Inferior parietal cortex (tissue), 1 donor: Measurements from ENCODE around the gene ENTREP3.

Experiments used
- DNase-seq: peaks from one replicate; pipeline ENCODE4 v3.0.0-alpha.2; 2016; ENCODE audit errors: extremely low spot score

ENTREP3 gene

DNA sequence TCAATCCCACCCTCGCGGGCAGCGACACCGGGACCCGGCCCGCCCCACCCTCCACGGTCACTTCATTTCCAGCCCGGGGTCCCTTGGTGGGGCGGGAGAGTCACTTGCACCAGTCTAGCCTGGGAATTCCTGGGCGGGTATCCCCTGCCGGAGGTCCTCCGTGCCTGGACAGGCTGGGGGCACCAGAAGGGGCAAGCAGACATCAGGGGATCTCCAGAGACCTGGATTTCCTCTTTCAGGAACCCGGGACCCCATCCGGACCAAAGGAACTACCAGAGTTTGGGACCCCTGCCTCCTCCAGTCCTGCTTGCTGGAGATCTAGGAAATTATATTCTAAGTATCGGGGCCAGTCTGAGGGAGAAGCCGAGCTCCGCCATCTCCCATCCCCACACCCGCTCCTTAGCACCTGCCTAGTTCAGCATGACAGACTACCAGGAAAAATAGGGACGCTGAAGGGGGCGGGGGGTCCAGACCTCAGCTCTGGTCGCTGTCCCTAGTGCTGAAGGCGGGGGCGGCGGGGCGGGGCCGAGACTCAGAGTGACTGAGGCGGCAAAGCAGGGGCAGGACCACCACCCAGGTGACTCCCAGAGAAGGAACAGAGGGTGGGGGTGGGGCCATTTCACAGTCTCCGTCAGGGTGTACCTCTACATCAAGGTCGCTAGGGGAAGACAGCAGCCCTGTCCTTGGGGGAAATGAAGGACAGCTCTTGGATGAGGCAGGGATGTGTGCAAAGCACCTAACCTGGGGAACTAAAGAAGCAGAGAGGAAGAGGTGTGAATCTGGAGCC, 22.8 kb upstream of the ENTREP3 start:
- DNase-seq = no peak

DNA sequence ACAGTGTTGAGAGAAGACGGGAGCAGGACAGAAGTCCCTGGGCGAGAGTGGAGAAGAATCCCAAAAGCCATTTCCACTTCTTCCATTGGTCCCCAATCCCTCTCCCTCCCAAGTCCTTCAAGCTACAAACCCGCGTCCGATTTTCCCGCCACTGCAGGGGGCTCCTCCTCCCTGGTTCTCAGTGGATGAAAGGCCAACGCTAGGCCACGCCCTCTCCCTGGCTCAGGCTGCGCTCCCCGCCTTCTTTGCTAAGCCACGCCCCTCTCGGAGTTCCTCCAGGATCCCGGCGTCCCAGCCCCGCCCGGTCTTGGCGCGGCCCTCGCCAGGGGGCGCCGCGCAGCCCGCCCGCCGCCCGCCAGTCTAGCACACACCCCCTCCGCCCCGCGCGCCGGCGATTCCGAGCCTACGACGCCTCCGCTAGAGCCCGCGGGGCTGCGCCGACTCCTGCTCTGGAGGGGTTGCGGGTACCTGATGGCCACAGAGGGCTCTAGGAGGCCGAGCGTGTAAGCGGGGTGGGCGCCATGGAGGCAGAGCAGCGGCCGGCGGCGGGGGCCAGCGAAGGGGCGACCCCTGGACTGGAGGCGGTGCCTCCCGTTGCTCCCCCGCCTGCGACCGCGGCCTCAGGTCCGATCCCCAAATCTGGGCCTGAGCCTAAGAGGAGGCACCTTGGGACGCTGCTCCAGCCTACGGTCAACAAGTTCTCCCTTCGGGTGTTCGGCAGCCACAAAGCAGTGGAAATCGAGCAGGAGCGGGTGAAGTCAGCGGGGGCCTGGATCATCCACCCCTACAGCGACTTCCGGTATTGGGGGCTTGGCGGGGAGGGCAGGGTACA, 22.0 kb upstream of the ENTREP3 start, which contains the start of gene HCN3:
HCN3 (plus strand) TSS at position 394 of the 832 bp plus-strand sequence; CDS start at position 522, 128 bp downstream.
- DNase-seq = peak; percentile 97

DNA sequence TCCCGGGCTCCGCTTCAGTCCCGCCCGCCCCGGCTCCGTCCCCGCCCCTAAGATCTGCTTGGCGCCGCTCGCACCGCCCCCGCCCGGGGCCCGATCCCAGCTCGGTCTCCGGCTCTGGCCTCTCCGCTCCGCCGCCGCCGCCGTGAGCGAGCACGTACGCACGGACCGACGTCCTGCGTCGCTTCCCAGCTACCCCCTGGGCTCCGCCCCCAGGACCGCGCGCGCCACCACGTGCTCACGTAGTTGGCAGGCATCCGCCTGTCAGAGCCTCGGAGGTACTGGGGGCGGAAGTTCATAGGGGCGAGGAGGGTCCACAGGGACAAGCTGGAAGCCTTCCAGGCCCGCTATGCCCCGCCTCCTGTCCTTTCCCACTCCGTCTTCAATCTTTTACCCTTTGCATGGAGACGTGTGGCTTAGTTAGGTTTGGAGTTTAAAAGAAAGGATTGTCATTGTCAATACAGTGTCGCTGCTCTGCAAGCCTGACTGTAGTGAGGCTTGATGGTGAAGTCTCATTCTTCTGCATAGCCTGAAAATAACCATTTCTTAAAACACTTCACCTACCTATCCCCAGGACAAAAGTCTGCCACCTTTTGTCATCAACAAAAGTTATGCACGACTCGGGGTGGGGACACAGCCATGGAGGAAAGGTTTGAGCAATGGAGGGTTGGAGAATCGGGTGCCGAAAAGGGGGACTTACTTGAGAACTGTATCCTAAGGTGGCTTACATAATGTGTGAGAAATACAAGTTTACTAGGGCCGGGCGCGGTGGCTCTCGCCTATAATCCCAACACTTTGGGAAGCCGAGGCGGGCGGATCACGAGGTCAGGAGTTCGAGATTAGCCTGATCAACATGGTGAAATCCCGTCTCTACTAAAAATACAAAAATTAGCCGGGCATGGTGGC, 18.3 kb upstream of the ENTREP3 start, which contains the start of gene CLK2:
CLK2 (minus strand) TSS at position 162 of the 903 bp plus-strand sequence. CDS start 2,527 bp downstream, outside the sequence.
- DNase-seq = peak; percentile 93

DNA sequence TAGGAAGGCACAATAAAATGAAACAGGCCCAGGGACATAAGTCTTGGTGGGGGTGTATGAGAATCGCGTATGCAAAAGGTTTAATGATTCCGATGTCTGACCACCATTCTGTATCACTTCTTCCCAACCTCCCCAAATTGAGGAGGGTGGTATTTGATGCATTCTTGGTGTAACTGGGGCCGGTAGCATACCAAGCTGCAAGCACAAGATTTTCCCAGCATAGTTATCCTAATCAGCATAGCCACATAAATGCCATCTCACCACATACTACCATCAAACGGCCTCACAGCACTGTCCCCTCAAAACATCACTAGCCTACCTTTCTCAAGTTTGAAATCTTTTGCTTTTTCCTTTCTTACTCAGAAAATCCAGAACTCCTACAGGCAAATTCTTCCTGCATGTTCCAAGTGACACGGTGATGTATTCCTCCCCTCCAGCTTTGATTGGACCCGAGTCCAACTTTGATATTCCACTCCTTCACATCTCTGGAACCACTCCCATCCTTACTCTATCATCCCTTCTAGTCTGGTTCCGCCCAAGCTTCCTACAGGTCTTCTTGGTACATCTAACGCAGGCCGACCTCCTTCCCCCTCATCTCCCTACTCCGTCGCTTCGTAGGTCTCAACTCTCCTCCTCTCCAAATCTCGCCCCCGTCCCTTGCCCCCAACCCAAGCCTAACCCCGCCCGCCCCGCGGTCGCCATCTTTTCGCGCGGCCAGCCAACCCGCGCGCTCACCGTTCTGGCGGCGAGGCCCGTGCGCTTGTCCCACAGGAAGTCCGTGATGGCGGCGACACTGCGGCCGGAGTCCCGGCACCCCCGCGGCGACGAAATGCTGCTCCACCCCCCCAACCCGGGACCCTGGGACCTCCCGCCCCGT, 17.4 kb upstream of the ENTREP3 start:
- DNase-seq = no peak

DNA sequence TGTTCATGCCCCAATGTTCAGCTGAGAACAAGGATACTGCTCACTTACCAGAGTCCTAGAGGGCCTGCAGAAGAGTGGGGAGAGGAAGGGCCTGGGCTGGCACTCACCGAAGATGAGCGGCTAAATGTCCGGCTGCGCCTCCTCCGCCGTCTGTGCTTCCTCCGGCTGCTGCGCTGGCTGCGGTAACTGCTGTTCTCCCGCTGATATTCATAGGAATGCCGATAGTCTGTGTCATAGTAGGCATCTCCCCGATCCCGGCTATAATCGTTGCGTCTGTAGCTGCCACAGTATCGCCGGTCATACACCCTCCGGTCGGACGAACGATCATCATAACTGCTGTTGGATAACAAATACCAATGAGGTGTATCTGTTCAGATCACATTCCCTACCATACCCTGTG, 14.1 kb upstream of the ENTREP3 start:
- no peak for DNase-seq

DNA sequence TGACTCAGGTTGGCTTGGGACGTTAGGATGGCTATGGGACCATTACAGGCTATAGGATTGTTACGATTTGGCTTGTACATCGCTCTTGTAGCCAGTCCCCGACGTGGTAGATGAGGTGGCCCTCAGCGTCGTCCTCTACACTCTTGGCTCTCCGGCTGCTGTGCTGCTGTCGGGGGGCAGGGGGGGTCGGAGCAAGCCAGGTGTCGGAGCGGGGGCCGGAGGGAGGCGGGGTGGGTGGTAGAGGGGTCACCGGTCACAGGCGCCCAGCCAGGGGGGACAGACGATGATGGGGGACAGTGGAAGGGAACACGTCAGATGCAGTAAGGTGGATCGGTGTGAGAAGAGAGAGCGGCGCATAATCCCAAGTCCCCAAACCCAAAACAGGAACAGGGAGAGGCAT, 13.3 kb upstream of the ENTREP3 start:
- no peak for DNase-seq

DNA sequence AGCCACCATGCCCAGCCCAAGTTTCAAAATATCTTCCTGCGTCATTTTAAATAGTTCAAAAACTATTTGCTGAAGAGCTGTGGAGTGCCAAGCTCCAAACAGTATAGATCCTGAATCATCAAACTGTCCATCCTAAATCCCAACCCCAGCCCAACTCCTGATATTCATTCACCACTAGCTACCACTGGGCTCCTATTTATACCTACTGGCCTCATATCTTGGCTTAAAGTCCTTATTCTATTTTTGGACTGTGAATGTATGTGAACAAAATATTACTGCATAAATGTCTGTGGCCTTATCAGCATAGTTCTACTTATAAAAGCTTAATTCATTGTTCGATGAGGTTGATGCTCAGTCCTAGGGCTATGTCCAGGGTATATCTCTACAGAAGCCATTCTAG, 12.1 kb upstream of the ENTREP3 start:
- no peak for DNase-seq

DNA sequence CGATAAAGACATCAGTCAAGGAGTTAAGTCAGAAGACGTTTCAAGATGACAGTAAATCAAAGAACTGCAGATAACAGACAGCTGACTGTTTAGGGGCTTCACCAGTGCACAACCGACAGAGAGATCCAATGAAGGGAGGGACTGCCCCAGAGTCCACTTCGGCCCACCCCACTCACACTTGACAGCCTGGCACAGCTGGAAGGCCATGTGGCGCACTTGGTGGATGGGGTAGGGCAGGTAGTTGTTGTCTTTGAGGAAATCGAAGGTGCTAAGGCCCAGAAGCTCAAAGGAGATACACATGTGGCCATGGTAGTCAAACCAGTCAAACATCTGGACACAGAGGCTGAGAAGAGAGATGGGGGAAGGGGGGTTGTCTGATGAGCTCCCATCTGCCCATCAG, 11.3 kb upstream of the ENTREP3 start:
- DNase-seq = no peak

DNA sequence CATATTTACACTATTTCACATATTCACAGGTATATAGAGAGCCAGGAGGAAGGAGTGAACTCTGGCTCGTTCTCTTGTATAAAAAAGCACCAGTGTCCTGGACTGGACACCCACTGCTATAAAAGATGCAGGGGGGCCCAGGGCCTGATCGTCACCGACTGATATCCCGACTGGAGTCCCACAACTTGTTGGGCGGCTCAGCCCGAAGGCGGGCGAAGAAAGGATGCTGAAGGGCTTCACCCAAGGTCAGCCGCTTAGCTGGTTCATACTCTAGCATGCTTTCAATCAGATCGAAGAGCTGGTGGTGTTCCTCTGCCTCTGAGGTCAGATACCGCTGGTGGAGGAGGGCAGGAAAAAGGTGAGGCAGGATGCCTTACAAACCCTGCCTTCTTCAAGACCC, 7.8 kb upstream of the ENTREP3 start:
- DNase-seq = no peak

DNA sequence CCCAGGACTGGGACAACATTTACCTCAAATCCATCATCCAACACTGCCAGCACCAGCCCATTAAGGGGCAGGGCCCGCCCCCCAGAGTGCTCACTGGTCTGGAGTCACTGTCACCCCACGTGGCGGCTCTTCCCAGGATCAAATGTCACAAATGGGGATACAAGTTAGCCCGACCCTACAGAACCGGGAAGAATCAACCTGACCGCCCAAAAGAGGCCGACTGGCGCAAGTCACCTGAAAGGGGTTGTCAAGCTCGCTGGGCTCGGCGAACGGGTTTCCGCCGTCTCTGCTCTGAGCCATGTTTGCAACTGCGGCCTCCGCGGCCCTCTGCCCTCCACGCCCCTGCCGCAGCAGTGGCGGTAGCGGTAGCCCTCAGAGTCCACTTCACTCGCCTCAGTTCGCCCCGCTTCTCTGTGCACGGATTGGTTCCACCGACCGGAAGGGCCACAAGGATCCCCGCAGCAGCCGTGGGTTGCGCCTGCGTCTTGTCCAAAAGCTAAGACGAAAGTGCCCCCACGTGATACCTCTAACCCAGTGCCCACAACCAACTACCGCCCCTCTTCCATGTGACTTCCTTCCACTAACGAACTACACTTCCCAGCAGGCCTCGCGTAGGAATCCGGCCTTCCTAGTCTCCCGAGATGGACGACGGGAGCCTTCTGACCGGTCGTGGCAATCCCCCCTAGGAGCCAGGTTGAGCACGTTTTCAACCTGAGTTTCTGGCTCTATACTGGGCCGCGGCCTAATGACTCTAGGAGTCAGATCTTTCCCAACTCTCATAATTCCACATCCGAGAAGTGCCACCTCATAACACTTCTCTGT, 6.8 kb upstream of the ENTREP3 start, which contains the start of gene SCAMP3:
SCAMP3 (minus strand) TSS at position 509 of the 822 bp plus-strand sequence; CDS start at position 300, 209 bp downstream.
- peak; percentile 99 for DNase-seq

DNA sequence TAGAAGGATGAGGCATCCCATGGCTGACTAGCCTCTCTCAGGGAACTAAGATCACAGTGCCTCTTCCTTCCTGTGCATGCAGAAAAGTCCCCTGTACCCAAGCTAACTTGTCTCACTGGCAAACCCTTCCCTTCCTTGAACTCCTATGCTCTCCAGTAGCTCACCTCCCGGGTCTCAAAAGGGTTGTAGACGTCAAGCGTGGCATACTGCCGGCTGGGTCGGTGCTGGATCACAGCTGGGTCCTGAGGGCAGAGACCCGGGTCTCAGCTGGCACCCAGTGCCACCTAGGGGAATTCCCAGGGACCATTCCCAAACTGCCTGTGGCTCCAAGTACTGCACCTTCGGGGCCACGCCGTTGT, 6.2 kb upstream of the ENTREP3 start:
- no peak for DNase-seq

DNA sequence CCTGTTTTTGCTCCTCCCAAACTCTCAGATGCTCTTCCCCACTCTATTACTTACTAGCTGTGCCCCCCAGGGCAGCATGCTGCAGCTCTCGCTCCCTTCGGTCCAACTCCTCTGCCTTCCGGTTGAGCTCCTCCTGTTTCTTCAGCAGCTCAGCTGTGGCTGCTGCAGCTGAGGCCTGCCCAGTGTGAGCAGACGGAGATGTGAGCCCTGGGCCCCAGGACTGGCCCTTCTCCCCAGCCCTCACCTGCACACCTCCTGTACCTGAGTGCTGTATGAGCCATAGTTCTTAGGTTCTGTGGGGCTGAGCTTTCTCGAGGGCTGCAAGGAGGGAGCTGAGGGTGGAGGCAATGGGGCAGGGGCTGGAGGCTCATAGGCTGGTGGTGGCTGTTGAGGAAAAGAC, 5.0 kb upstream of the ENTREP3 start:
- DNase-seq = no peak

DNA sequence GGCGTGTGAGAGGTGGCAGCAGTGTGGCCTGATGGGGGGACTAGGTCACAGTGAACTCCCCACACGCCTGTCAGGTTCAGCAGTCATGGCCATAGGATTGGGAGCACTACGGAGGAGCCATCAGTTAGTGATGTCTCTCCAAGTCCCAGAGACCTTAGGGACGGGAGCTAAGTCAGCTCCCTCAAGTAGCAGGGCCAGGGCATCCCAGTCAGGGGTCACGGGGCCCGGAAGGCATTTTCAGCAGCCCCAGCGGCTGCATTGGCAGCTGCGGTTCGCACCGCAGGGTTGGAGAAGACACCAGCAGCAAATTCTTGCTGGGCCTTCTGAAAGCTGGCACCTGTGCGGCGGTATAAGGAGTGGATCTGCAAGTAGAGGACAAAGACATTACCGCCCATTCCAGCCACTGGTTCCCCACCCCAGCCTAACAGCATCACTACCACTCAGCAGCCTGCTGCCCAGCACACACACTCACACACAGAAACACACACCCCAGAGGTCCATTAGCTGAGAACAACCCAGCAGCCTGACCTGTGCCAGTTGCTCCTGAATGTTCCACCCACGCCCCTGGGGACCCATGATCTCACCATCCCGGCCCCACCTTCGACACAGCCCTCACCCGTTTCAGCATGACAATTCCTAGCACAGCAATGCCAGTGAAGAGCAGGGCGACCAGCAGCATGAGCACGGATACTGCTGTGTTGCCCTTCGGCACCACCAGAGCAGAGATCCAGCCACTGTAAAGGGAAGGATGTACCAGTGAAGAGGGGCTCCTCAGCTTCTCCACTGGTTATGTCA, 972 bp upstream of the ENTREP3 start:
- no peak for DNase-seq

DNA sequence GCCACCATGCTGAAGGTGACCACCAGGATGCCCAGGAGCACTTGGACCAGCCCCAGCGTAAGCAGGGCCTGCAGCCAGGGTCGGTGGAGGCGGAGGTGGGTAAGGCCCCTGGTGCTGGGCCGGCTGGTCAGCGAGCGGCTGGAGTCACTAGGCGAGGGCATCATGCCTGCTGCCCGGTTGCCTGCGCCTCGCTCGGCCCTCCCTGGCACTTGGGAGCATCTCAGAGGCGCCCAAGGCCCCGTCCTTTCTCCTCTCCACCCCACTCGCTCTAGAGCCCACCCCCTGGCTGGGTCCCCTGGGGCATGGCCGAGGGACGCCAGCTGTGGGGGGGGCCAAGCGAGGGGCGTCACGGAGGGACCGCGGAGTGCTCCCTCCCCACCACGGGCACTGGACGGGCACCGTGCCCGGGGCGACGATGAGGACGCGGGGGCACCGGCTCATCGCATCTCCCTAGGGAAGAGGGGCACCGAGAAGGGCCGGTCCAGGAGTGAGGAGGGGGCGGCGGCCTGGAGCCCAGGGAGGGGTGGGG, 505 bp downstream of the ENTREP3 start:
- no peak for DNase-seq

DNA sequence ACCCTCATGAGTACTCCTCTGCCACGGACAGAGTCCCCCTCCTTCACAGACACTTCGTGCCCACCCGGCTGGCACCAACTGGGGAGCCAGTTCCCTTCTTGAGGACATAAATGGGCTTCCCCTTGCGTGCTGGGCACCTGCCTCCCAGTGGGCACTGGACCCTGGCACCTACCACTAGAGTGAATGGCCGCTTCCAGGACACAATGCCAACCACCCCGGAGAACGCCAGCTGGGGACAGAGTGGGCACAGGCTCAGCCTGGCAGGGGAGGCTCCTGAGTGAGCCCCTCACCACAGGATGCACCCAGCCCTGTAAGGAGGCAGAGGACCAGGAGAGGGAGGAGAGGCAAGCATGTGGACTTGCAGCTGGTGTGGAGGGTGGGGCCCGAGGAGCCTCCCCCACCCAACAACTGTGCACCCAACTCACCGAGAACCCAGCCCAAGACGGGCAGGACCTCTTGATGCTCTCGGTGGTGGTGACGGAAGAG, 1.0 kb downstream of the ENTREP3 start:
- no peak for DNase-seq

DNA sequence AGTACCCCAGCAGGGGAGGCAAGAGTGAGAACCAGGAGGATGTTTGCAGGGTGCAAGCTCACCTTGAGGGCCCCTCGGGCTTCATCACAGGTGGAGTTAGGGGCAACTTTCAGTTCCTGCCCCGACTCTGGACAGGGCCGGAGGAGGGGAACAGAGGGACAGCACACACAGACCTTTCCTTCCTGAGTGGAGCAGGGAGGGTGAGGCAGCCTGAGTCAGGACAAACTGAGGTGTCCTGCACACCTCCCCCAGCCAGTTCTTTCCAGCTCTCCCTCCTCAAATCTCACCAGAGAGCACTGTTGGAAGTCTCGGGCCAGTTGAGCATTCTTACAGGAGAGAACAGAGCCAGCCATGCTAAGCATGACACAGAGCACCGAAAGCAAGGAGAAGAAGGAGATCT, 1.5 kb downstream of the ENTREP3 start:
- no peak for DNase-seq

DNA sequence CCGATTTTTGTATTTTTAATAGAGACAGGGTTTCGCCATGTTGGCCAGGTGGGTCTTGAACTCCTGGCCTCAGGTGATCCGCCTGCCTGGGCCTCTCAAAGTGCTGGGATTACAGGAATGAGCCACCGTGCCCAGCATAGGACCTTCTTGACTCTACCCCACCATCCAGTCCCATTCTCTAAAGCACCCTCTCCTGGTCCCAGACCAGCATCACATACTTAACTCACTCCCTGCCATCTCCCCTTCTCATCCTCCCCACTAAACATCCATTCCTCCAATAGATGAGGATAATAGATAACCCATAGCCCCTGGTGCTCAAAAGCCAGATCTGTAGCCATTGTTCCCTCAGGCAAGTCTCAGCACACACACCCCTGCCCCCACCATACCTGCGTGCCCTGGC, 2.1 kb downstream of the ENTREP3 start:
- no peak for DNase-seq

DNA sequence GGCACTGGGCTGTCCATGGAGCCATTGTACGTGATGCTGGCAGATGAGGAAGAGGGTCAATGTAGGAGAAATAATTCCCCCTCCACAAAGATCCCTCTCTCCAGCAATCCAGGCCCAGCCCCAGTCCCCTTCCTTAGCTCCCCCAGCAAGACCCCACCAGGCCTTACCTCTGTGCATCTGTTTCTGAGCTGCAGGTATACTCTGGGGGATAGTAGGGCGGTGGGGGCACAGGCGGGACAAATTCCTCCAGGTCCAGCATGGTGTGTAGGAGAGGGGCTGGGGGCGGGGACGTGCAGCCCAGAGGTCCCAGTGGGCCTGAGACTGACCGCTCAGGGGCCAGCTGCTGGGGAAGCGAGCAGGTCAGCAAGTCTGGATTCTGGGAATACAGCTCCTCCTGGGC, 3.7 kb downstream of the ENTREP3 start:
- DNase-seq = no peak
